ENCODE measurements around the gene DNAJB6.

DNAJB6 gene

GRCh38 chr7:157465891-157466866, 129.4 kb downstream of the DNAJB6 start:
- no peaks in the 10 kb centered on the region for H3K36me3 ChIP-seq (replicated peaks; ENCODE audit: low read depth, low read length)
- no peak overlapping the region for H3K4me3 ChIP-seq (ENCODE audit: low read length)
- H3K79me2 ChIP-seq (ENCODE audit: low read length) = no peaks in the 10 kb centered on the region
- no peaks in the 10 kb centered on the region for H3K4me1 ChIP-seq (ENCODE audit: low read length)
- H3K4me2 ChIP-seq (ENCODE audit: low read length) = no peak overlapping the region
- H3K27me3 ChIP-seq (ENCODE audit: low read depth, low read length) = no peaks in the 10 kb centered on the region
- no peak overlapping the region for H2AFZ ChIP-seq (ENCODE audit: low read depth, low read length)
- no peak overlapping the region for H3K9ac ChIP-seq (ENCODE audit: low read length)
- no peak for TF ChIP-seq EZH2phosphoT487 (IDR thresholded peaks at IDR 0.05; ENCODE audit: low read depth)
- no peak for TF ChIP-seq CTCF (IDR thresholded peaks at IDR 0.05; ENCODE audit: low read depth, low read length)
- no peak overlapping the region for H3K27ac ChIP-seq (ENCODE audit: low read length)
- no peaks in the 10 kb centered on the region for H3K9me3 ChIP-seq (ENCODE audit: insufficient read depth, low read length)
- no peaks in the 10 kb centered on the region for H4K20me1 ChIP-seq (ENCODE audit: insufficient read depth, low read length)

- TF ChIP-seq CTCF (IDR thresholded peaks at IDR 0.05; ENCODE audit: low read depth, low read length) = no peak
- TF ChIP-seq EZH2phosphoT487 (IDR thresholded peaks at IDR 0.05; ENCODE audit: low read depth) = no peak
- no peaks in the 10 kb centered on the region for H3K79me2 ChIP-seq (ENCODE audit: low read length)
- H3K27ac ChIP-seq (ENCODE audit: low read length) = no peak overlapping the region
- H3K27me3 ChIP-seq (ENCODE audit: low read depth, low read length) = no peaks in the 10 kb centered on the region
- no peak overlapping the region for H2AFZ ChIP-seq (ENCODE audit: low read depth, low read length)
- H3K36me3 ChIP-seq (replicated peaks; ENCODE audit: low read depth, low read length) = no peaks in the 10 kb centered on the region
- no peaks in the 10 kb centered on the region for H3K9me3 ChIP-seq (ENCODE audit: insufficient read depth, low read length)
- H3K4me2 ChIP-seq (ENCODE audit: low read length) = no peak overlapping the region
- no peaks in the 10 kb centered on the region for H3K4me1 ChIP-seq (ENCODE audit: low read length)
- H3K4me3 ChIP-seq (ENCODE audit: low read length) = no peak overlapping the region
- no peak overlapping the region for H3K9ac ChIP-seq (ENCODE audit: low read length)
- H4K20me1 ChIP-seq (ENCODE audit: insufficient read depth, low read length) = no peaks in the 10 kb centered on the region
Observed at GRCh38 chr7:157466867-157467261, 130.1 kb downstream of the DNAJB6 start.
